Rectal smooth muscle tissue (tissue), 1 donor: Measurements from ENCODE around the gene HSP90AB1.

Experiments
- H3K27ac ChIP-seq: one replicate; pipeline ENCODE4 v1.7.0; 2013; ENCODE audit warnings: low read depth, low read length, inconsistent platforms
- H3K27me3 ChIP-seq: one replicate; pipeline ENCODE4 v1.7.0; 2013; ENCODE audit warnings: low read length; ENCODE audit not compliant: control insufficient read depth, insufficient read depth
- H3K36me3 ChIP-seq: one replicate; pipeline ENCODE4 v1.7.0; 2013; ENCODE audit warnings: low read length; ENCODE audit not compliant: control insufficient read depth, insufficient read depth
- H3K4me1 ChIP-seq: one replicate; pipeline ENCODE4 v1.7.0; 2013; ENCODE audit warnings: low read length; ENCODE audit not compliant: control insufficient read depth, insufficient read depth
- H3K4me3 ChIP-seq: one replicate; pipeline ENCODE4 v1.7.0; 2013; ENCODE audit warnings: low read length
- H3K9ac ChIP-seq: one replicate; pipeline ENCODE4 v1.7.0; 2013; ENCODE audit warnings: low read length

Gene HSP90AB1

GRCh38 chr6:44246663-44247337 is at the start of gene HSP90AB1:
Gene HSP90AB1, plus strand, starts transcription at chr6:44247101. Its CDS starts 1,529 bp downstream, at chr6:44248630.
- Histone ChIP-seq H3K27ac (peak within 1 kb of the TSS; percentile 95), H3K4me1 (peaks cover 6% of the 10 kb centered on the region), H3K4me3 (peak within 1 kb of the TSS; percentile 88), H3K9ac (peak within 1 kb of the TSS; percentile 80), H3K27me3 (no peaks in the 10 kb centered on the region), H3K36me3 (peaks cover 30% of the 10 kb centered on the region)

DNA sequence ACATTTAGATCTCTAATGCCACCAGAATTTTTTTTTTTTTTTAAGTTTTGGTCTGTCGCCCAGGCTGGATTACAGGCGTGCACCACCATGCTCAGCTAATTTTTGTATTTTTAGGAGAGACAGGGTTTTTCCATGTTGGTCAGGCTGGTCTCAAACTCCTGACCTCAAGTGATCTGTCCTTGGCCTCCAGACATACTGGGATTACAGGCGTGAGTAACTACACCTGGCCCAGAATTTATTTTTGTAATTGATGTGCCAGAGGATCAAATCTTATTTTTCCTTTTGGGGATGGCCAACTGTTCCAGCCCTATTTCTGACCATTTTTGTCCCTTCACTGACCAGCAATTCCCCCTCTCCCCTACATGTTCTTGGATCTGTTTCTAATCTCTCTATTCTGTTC is 48.2 kb upstream of the HSP90AB1 start:
- Histone ChIP-seq H3K27me3 (no peaks in the 10 kb centered on the region), H3K9ac (no peak overlapping the region), H3K27ac (no peak overlapping the region), H3K4me1 (no peaks in the 10 kb centered on the region), H3K4me3 (no peak overlapping the region), H3K36me3 (no peaks in the 10 kb centered on the region)

DNA sequence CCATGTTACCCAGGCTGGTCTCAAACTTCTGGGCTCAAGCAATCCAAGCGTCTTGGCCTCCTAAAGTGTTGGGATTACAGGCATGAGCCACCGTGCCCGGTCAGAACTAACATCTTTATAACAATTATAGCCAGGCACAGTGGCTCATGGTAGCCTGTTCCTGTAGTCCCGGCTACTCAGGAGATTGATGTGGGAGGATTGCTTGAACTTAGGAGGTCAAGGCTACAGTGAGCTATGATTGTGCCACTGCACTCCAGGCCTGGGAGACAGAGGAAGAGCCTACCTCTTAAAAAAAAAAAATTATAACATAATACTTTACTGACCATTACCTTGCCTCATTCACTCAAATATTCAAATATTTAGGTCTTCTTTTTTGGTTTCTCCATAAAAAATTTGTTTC is 47.0 kb upstream of the HSP90AB1 start:
- H3K27ac ChIP-seq, result no peak overlapping the region
- no peaks in the 10 kb centered on the region for H3K36me3 ChIP-seq
- H3K27me3 ChIP-seq, result no peaks in the 10 kb centered on the region
- no peaks in the 10 kb centered on the region for H3K4me1 ChIP-seq
- no peak overlapping the region for H3K4me3 ChIP-seq
- H3K9ac ChIP-seq, result no peak overlapping the region

DNA sequence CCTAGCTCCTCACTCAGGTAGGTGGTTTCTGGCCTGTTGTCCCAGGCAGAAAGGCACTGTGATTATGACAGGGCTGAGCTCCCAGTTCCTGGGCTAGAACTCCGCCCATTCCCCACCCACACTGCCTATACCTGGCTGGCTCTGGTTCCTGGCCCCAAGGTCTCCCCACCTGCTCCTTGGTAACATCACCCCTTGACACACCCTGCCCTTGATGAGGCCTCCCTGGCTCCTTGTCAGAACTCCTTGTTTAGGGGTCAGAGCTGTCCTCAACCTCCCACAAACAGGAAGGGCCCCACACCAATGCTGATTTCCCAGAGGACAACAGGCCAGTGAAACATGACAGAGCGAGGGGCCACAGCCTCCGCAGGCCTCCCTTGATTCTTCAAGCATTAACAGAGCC is 45.7 kb upstream of the HSP90AB1 start:
- Histone ChIP-seq H3K36me3 (no peaks in the 10 kb centered on the region), H3K27ac (no peak overlapping the region), H3K4me3 (no peak overlapping the region), H3K27me3 (no peaks in the 10 kb centered on the region), H3K4me1 (no peaks in the 10 kb centered on the region), H3K9ac (no peak overlapping the region)

- Histone ChIP-seq H3K4me3 (no peak overlapping the region), H3K27ac (no peak overlapping the region), H3K9ac (no peak overlapping the region), H3K36me3 (no peaks in the 10 kb centered on the region), H3K27me3 (no peaks in the 10 kb centered on the region), H3K4me1 (no peaks in the 10 kb centered on the region)
Measured at GRCh38 chr6:44201638-44202303, 45.1 kb upstream of the HSP90AB1 start.

GRCh38 chr6:44202332-44202971 is 44.4 kb upstream of the HSP90AB1 start:
- H3K4me3 ChIP-seq, result no peak overlapping the region
- H3K27ac ChIP-seq, result no peak overlapping the region
- no peaks in the 10 kb centered on the region for H3K36me3 ChIP-seq
- no peak overlapping the region for H3K9ac ChIP-seq
- H3K4me1 ChIP-seq, result no peaks in the 10 kb centered on the region
- H3K27me3 ChIP-seq, result no peaks in the 10 kb centered on the region

GRCh38 chr6:44202972-44203750 is 43.7 kb upstream of the HSP90AB1 start:
- Histone ChIP-seq H3K4me1 (no peaks in the 10 kb centered on the region), H3K27me3 (no peaks in the 10 kb centered on the region), H3K9ac (no peak overlapping the region), H3K36me3 (no peaks in the 10 kb centered on the region), H3K27ac (peak overlapping the region; percentile 20), H3K4me3 (no peak overlapping the region)

DNA sequence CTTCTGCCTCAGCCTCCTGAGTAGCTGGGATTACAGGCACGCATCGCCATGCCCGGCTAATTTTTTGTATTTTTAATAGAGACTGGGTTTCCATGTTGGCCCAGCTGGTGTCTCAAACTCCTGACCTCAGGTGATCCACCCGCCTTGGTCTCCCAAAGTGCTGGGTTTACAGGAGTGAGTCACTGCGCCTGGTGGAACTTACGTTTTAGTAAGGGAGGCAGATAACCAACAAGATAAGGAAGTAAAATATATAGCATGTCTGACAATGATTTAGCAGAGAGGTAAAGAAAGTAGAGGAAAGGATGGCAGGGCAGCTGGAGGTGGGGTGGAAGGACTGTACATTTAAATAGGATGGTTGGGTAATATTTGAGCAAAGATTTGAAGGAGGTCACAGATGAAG is 42.9 kb upstream of the HSP90AB1 start:
- Histone ChIP-seq H3K4me3 (no peak overlapping the region), H3K27ac (no peak overlapping the region)

DNA sequence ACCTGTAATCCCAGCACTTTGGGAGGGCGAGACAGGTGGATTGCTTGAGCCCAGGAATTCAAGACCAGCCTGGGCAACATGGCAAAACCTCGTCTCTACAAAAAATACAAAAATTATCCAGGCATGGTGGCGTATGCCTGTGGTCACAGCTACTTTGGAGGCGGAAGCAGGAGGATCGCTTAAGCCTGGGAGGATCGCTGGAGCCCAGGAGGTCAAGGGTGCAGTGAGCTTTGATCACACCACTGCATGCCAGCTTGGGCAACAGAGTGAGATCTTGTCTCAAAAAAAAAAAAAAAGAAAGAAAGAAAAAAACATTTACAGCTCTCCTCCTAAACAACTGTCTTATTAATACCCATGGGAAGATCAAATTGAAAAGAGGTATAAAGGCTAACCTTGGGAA is 38.9 kb upstream of the HSP90AB1 start:
- Histone ChIP-seq H3K4me1 (no peaks in the 10 kb centered on the region), H3K4me3 (no peak overlapping the region), H3K9ac (no peak overlapping the region), H3K27me3 (no peaks in the 10 kb centered on the region), H3K27ac (no peak overlapping the region), H3K36me3 (no peaks in the 10 kb centered on the region)

More for the DNA sequence above, 42.9 kb upstream of the HSP90AB1 start:
- no peaks in the 10 kb centered on the region for H3K36me3 ChIP-seq
- no peaks in the 10 kb centered on the region for H3K27me3 ChIP-seq
- H3K4me1 ChIP-seq, result no peaks in the 10 kb centered on the region
- H3K9ac ChIP-seq, result no peak overlapping the region

- H3K4me1 ChIP-seq, result no peaks in the 10 kb centered on the region
- no peak overlapping the region for H3K27ac ChIP-seq
- H3K4me3 ChIP-seq, result no peak overlapping the region
- no peaks in the 10 kb centered on the region for H3K36me3 ChIP-seq
- H3K9ac ChIP-seq, result no peak overlapping the region
- H3K27me3 ChIP-seq, result no peaks in the 10 kb centered on the region
Measured at GRCh38 chr6:44211284-44211683, 35.6 kb upstream of the HSP90AB1 start.

DNA sequence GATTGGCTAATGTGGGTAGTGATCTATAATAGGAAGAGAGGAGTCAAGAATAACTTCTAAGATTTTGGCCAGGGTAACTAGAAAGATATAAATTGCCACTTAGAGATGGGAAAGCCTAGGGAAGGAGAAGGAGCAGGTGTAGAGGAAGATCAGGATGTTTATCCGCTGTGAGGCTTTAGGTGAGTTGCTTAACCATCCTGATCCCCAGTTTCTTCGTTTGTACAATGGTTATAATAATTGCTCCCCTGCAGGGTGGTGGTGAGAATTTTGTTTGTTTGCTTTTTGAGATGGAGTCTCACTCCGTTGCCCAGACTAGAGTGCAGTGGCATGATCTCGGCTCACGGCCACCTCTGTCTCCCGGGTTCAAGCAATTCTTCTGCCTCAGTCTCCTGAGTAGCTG is 32.6 kb upstream of the HSP90AB1 start:
- no peak overlapping the region for H3K4me3 ChIP-seq
- H3K9ac ChIP-seq, result no peak overlapping the region
- H3K27me3 ChIP-seq, result no peaks in the 10 kb centered on the region
- no peaks in the 10 kb centered on the region for H3K36me3 ChIP-seq
- H3K27ac ChIP-seq, result no peak overlapping the region
- peaks cover 19% of the 10 kb centered on the region for H3K4me1 ChIP-seq

- Histone ChIP-seq H3K4me3 (no peak within 1 kb of the TSS), H3K27me3 (no peaks in the 10 kb centered on the region), H3K4me1 (peaks cover 29% of the 10 kb centered on the region), H3K27ac (peak within 1 kb of the TSS; percentile 85), H3K36me3 (no peaks in the 10 kb centered on the region), H3K9ac (no peak within 1 kb of the TSS)
Measured at GRCh38 chr6:44216677-44217331, 30.1 kb upstream of the HSP90AB1 start, which contains the start of gene MYMX. Gene MYMX, plus strand, starts transcription at chr6:44216926. Its CDS starts 546 bp downstream, at chr6:44217472.
